AG04450 (cell line): ENCODE data around the gene DMD. TPM values are rescaled to one million over a fixed set of nuclear protein-coding genes. Genes with fewer than 3 reads are reported as not detected.

Source experiments
- CTCF ChIA-PET: fragments of 300-600, 350-600 bp; formaldehyde crosslinking; extraction: SDS; loops from one replicate; lab custom pipeline; 2022; ENCODE audit warnings: antibody characterized with exemption, inconsistent platforms; lab: Charles Lee
- POLR2A ChIA-PET: fragments of 350-600 bp; formaldehyde crosslinking; extraction: SDS; loops from one replicate; lab custom pipeline; 2021; ENCODE audit warnings: antibody characterized with exemption, inconsistent platforms; lab: Yijun Ruan, JAX
- DNase-seq: peaks from one replicate; pipeline ENCODE4 v3.0.0-alpha.2; 2011; ENCODE audit warnings: low read depth, low spot score
- H3K27ac ChIP-seq: one replicate; pipeline ENCODE4 v1.5.1; 2012; ENCODE audit warnings: low read depth, low read length, control low read depth
- H3K27me3 ChIP-seq: one replicate; pipeline ENCODE4 v1.6.0; 2012; ENCODE audit warnings: low read length; ENCODE audit not compliant: control insufficient read depth, insufficient read depth
- H3K4me3 ChIP-seq: 2 replicates; pipeline ENCODE4 v1.5.1; 2011; ENCODE audit warnings: mild to moderate bottlenecking, low read depth, low read length, control low read depth
- H3K9me3 ChIP-seq: 2 replicates; pipeline ENCODE4 v1.5.1; 2012; ENCODE audit warnings: low read length; ENCODE audit not compliant: control insufficient read depth, insufficient read depth
- polyA plus RNA-seq: library from polyadenylated mRNA; depleted of rRNA; stranded (reverse); fragments of >200 nt; gene quantifications from 2 replicates; pipeline ENCODE4 v1.2.3, GENCODE V29; 2011
- TF ChIP-seq, protein P1 (sequence below): IDR thresholded peaks from 2 replicates; pipeline ENCODE4 v1.5.1; 2011; ENCODE audit warnings: low read depth, low read length, control low read depth, inconsistent platforms

Gene DMD
- polyA plus RNA-seq, 1 experiment: 7.6 TPM

DNA sequence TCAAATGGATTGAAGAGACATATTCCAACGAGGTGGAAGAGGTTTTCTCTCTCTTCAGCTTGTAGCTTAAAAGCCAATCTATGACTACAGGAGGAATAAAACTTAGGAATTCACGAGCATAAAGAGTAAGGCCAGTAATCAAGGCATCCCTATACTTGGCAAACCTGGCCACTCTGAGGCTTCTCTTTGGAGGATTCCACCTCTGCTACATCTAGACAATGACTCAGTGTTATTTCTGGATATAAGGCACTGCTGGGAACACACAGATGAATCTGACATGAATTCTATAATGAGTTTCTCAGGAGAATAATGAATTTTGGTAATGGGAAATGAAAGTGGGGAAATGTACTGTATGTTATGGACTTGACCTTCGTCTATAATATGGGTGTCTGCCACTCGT is 1123.7 kb downstream of the DMD start:
- DNase-seq: no peak
- POLR2A ChIA-PET: no interaction called here

DNA sequence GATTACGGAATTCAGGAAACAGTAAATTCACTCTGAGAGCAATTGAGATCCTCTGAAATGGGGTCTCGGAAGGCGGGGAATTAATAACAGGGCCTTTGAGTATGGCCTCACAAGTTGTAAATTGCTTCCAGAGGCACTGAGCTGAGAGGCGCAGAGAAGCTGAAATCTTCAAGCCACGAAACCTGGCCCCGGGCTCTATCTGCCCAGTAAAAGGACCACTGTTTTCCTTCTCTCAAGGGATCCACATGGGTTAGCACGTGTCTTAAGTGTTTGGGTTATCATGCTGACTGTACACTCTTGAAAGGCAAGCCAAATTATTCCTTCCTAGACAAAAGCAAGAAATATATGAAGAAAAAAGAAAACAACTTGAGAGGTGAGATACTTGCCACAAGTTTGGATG is 1126.6 kb downstream of the DMD start:
- Histone ChIP-seq H3K4me3 (no peak overlapping the region), H3K9me3 (no peaks in the 10 kb centered on the region), H3K27ac (no peak overlapping the region), H3K27me3 (no peaks in the 10 kb centered on the region)
- ChIA-PET POLR2A (no interaction called here), CTCF (no interaction called here)
- DNase-seq: no peak
- TF ChIP-seq, protein P1, sequence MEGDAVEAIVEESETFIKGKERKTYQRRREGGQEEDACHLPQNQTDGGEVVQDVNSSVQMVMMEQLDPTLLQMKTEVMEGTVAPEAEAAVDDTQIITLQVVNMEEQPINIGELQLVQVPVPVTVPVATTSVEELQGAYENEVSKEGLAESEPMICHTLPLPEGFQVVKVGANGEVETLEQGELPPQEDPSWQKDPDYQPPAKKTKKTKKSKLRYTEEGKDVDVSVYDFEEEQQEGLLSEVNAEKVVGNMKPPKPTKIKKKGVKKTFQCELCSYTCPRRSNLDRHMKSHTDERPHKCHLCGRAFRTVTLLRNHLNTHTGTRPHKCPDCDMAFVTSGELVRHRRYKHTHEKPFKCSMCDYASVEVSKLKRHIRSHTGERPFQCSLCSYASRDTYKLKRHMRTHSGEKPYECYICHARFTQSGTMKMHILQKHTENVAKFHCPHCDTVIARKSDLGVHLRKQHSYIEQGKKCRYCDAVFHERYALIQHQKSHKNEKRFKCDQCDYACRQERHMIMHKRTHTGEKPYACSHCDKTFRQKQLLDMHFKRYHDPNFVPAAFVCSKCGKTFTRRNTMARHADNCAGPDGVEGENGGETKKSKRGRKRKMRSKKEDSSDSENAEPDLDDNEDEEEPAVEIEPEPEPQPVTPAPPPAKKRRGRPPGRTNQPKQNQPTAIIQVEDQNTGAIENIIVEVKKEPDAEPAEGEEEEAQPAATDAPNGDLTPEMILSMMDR: no peak

More for the DNA sequence above, 1123.7 kb downstream of the DMD start:
- Histone ChIP-seq H3K4me3 (no peak overlapping the region), H3K27me3 (no peaks in the 10 kb centered on the region), H3K9me3 (no peaks in the 10 kb centered on the region), H3K27ac (no peak overlapping the region)
- CTCF ChIA-PET: no interaction called here
- TF ChIP-seq, protein P1: no peak

DNA sequence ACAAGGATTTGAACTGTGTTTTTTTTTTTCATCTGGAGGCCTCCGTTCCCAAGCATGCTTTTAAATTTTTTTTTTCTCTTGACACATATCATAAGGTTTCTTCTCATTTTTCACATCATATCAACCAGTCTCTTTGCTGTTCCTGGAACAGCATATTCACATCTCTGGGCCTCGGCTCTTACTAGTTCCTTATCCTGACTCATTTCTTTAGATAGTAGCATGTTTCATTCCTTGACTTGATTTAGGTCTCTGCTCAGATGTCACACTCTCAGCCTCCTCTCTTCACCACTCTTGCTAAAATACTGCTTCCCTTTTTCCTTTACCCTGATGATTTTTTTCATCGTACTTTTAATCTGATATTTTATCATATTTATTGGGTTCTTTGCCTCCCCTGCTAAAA is 1163.1 kb downstream of the DMD start:
- Histone ChIP-seq H3K27me3 (no peaks in the 10 kb centered on the region), H3K27ac (no peak overlapping the region), H3K4me3 (no peak overlapping the region), H3K9me3 (no peaks in the 10 kb centered on the region)
- TF ChIP-seq, protein P1: no peak
- POLR2A ChIA-PET: no interaction called here
- CTCF ChIA-PET: no interaction called here
- DNase-seq: no peak

DNA sequence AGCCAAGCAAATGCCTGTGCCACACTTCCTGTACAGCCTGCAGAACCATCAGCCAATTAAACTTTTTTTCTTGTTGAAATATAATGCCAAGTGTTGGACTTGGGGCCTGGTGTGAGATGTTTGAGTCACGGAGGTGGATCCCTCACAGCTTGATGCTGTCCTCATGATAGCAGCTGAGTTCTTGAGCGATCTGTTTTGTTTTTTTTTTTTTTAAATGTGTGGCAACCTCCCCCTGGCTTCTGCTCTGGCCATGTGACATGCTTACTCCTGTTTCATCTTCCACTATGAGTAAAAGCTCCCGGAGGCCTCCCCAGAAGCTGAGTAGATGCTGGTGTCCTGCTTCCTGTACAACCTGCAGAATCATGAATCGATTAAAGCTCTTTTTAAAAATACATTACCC is 1166.2 kb downstream of the DMD start:
- POLR2A ChIA-PET: no interaction called here
- TF ChIP-seq, protein P1: no peak
- no peaks in the 10 kb centered on the region for H3K27me3 ChIP-seq
- DNase-seq: no peak
- CTCF ChIA-PET: no interaction called here
- H3K9me3 ChIP-seq: no peaks in the 10 kb centered on the region
- H3K27ac ChIP-seq: no peak overlapping the region
- no peak overlapping the region for H3K4me3 ChIP-seq

DNA sequence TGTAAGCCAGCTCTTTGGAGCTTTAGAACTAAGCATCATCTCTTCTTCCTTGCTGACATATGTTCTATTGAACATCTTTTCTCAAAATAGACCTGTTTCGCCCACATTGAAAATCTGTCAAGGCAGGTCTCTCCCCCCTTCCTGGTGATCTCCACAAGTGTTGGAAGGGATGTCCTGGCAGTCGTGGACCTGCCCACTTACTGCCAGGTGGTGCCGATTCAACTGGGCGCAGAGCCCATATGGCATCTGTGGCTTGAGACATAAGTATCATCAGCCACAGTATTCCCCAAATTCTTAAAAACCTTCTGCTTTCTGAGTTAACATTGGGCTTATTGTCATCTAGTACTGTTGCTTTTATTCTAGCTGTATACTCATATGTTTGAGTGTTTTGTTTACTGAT is 1170.2 kb downstream of the DMD start:
- no peak overlapping the region for H3K27ac ChIP-seq
- H3K27me3 ChIP-seq: no peaks in the 10 kb centered on the region
- TF ChIP-seq, protein P1: no peak
- POLR2A ChIA-PET: no interaction called here
- DNase-seq: no peak
- no peaks in the 10 kb centered on the region for H3K9me3 ChIP-seq
- H3K4me3 ChIP-seq: no peak overlapping the region
- CTCF ChIA-PET: no interaction called here
